Prostate gland (tissue), 2 donors: ENCODE measurements around the gene ADAMTSL1.

Experiments
- POLR2AphosphoS5 ChIP-seq: sonication (generic); formaldehyde crosslinking; IDR thresholded peaks from one replicate; pipeline ENCODE4 v1.6.1; 2017; ENCODE audit warnings: antibody characterized with exemption
- TF ChIP-seq, protein P1 (sequence below), 4 experiments: fragments of 200-600 bp in 2 of 4; fragments of 450-650 bp in 2 of 4; sonication (generic) in 2 of 4; IDR thresholded peaks; 1 replicate in 3 of 4; 2 replicates in 1 of 4; pipeline ENCODE4 v1.5.1; 2016 to 2019; ENCODE audit warnings: antibody characterized with exemption in 4 of 4, mild to moderate bottlenecking in 2 of 4, moderate library complexity in 2 of 4

DNA sequence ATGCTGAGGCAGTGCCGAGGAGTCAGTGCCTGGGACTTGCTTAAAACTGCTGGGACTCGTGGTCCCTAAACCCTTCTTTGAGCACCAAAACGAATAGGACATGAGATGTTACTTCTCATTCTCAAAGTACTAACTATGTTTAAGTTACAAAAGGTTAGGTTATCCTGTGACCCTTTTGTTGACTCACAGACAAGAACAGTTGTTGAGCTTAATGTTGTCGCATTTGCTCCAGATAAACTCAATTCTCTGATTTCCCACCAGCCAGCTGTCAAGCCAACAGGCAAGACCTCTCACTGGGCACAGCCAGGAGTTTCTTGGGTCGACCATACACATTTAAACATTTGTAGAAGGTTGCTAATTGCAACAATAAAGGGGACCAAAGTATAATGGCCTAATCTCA, 249.4 kb downstream of the ADAMTSL1 start:
- TF ChIP-seq, protein P1, sequence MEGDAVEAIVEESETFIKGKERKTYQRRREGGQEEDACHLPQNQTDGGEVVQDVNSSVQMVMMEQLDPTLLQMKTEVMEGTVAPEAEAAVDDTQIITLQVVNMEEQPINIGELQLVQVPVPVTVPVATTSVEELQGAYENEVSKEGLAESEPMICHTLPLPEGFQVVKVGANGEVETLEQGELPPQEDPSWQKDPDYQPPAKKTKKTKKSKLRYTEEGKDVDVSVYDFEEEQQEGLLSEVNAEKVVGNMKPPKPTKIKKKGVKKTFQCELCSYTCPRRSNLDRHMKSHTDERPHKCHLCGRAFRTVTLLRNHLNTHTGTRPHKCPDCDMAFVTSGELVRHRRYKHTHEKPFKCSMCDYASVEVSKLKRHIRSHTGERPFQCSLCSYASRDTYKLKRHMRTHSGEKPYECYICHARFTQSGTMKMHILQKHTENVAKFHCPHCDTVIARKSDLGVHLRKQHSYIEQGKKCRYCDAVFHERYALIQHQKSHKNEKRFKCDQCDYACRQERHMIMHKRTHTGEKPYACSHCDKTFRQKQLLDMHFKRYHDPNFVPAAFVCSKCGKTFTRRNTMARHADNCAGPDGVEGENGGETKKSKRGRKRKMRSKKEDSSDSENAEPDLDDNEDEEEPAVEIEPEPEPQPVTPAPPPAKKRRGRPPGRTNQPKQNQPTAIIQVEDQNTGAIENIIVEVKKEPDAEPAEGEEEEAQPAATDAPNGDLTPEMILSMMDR (IDR thresholded peaks at IDR 0.05), result no peak
- TF ChIP-seq POLR2AphosphoS5, result no peak
